Activated B cell treated with CpG ODN at 0.5 μM for 24 hours (primary cell): Measurements from ENCODE around the gene GLRA1. TPM values are rescaled to one million over a fixed set of nuclear protein-coding genes. Genes with fewer than 3 reads are reported as not detected.

Source experiments
- ATAC-seq: fragments of 200-7000 bp; cut with Tn5 transposase; one replicate; pipeline ENCODE4 v1.10.0; 2021; ENCODE audit warnings: low read depth, mild to moderate bottlenecking, moderate library complexity
- CTCF ChIA-PET: fragments of 350-600 bp; sonication (Branson Sonifier 250); formaldehyde crosslinking; loops from one replicate; lab custom pipeline; 2021; ENCODE audit warnings: antibody characterized with exemption; lab: Charles Lee
- POLR2A ChIA-PET: fragments of 350-600 bp; sonication (Branson Sonifier 250); formaldehyde crosslinking; loops from one replicate; lab custom pipeline; 2021; ENCODE audit warnings: antibody characterized with exemption; lab: Charles Lee
- DNase-seq: peaks from one replicate; pipeline ENCODE4 v3.0.0; 2022
- H3K27ac Mint-ChIP-seq: one replicate; pipeline ENCODE4 v1.8.0; 2020; ENCODE audit warnings: mixed read lengths
- H3K27me3 Mint-ChIP-seq: one replicate; pipeline ENCODE4 v1.8.0; 2021; ENCODE audit warnings: mixed read lengths
- H3K36me3 Mint-ChIP-seq: one replicate; pipeline ENCODE4 v1.8.0; 2021; ENCODE audit warnings: low read depth, mixed read lengths
- H3K4me1 Mint-ChIP-seq: one replicate; pipeline ENCODE4 v1.8.0; 2021; ENCODE audit warnings: mixed read lengths
- H3K4me3 Mint-ChIP-seq: one replicate; pipeline ENCODE4 v1.8.0; 2020; ENCODE audit warnings: mild to moderate bottlenecking, mixed read lengths
- H3K9me3 Mint-ChIP-seq: one replicate; pipeline ENCODE4 v1.8.0; 2020; ENCODE audit warnings: mixed read lengths
- intact Hi-C: fragments of 100-400 bp; cut with micrococcal nuclease; formaldehyde crosslinking; loops from one replicate; pipeline ENCODE4 v1.15.1; 2024
- total RNA-seq: library from RNA; stranded (reverse); gene quantifications from 2 replicates; pipeline ENCODE4 v1.2.3, GENCODE V29; 2022
- TF ChIP-seq, protein P1 (sequence below): fragments of 200-600 bp; IDR thresholded peaks from one replicate; pipeline ENCODE4 v1.8.0; 2022; ENCODE audit warnings: antibody characterized with exemption, mild to moderate bottlenecking

Gene GLRA1
- total RNA-seq, result not detected in 2 replicates

- intact Hi-C loops, result no loop called here
- CTCF ChIA-PET, result no interaction called here
- DNase-seq, result no peak
Measured at GRCh38 chr5:151924564-151925301, at the start of gene GLRA1. Gene GLRA1 (minus strand): TSS chr5:151924851. CDS start chr5:151924549, 302 bp downstream.

GRCh38 chr5:151970885-151971284, 46.2 kb upstream of the GLRA1 start:
- Mint-ChIP-seq H3K36me3 (no peaks in the 10 kb centered on the region), H3K27me3 (no peaks in the 10 kb centered on the region), H3K4me3 (no peak overlapping the region), H3K27ac (no peak overlapping the region), H3K9me3 (no peaks in the 10 kb centered on the region), H3K4me1 (no peaks in the 10 kb centered on the region)
- no peak for DNase-seq
- intact Hi-C loops, result no loop called here
- ChIA-PET POLR2A (no interaction called here), CTCF (no interaction called here)
- ATAC-seq, result no peak
- TF ChIP-seq, protein P1, sequence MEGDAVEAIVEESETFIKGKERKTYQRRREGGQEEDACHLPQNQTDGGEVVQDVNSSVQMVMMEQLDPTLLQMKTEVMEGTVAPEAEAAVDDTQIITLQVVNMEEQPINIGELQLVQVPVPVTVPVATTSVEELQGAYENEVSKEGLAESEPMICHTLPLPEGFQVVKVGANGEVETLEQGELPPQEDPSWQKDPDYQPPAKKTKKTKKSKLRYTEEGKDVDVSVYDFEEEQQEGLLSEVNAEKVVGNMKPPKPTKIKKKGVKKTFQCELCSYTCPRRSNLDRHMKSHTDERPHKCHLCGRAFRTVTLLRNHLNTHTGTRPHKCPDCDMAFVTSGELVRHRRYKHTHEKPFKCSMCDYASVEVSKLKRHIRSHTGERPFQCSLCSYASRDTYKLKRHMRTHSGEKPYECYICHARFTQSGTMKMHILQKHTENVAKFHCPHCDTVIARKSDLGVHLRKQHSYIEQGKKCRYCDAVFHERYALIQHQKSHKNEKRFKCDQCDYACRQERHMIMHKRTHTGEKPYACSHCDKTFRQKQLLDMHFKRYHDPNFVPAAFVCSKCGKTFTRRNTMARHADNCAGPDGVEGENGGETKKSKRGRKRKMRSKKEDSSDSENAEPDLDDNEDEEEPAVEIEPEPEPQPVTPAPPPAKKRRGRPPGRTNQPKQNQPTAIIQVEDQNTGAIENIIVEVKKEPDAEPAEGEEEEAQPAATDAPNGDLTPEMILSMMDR, result no peak

More at GRCh38 chr5:151924564-151925301, at the start of gene GLRA1:
- H3K27me3 Mint-ChIP-seq, result peaks cover 37% of the 10 kb centered on the region
- POLR2A ChIA-PET, result no interaction called here
- H3K36me3 Mint-ChIP-seq, result no peaks in the 10 kb centered on the region
- TF ChIP-seq, protein P1, result no peak
- H3K9me3 Mint-ChIP-seq, result peaks cover 9% of the 10 kb centered on the region
- no peak within 1 kb of the TSS for H3K27ac Mint-ChIP-seq
- no peak within 1 kb of the TSS for H3K4me3 Mint-ChIP-seq
- no peak for ATAC-seq
- no peaks in the 10 kb centered on the region for H3K4me1 Mint-ChIP-seq

DNA sequence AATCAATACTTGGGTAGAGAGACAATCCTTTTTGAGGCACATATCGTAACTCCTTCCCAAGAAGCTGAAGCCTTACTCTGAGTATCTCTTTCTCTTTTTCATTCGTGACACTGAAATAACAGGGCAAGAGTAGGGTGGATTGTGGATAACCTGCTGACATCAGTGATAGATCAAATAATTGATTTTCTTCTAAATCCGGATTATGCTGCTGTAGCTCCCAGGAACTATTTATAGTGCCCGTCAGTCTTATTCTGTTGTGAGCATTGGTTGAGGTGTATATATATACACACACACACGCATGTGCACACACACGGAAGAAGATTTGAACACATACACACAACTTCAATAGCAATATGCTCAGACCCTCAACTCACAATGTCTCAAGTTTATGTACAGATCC, 43.2 kb upstream of the GLRA1 start:
- H3K4me3 Mint-ChIP-seq, result no peak overlapping the region
- H3K36me3 Mint-ChIP-seq, result no peaks in the 10 kb centered on the region
- CTCF ChIA-PET, result no interaction called here
- H3K27me3 Mint-ChIP-seq, result no peaks in the 10 kb centered on the region
- DNase-seq (no peak), ATAC-seq (no peak)
- POLR2A ChIA-PET, result no interaction called here
- H3K27ac Mint-ChIP-seq, result no peak overlapping the region
- peaks cover 3% of the 10 kb centered on the region for H3K9me3 Mint-ChIP-seq
- H3K4me1 Mint-ChIP-seq, result no peaks in the 10 kb centered on the region
- intact Hi-C loops, result no loop called here
- TF ChIP-seq, protein P1, result no peak

- ATAC-seq, result no peak
- Mint-ChIP-seq H3K4me1 (no peaks in the 10 kb centered on the region), H3K27ac (no peak overlapping the region), H3K4me3 (no peak overlapping the region), H3K9me3 (peaks cover 3% of the 10 kb centered on the region), H3K27me3 (no peaks in the 10 kb centered on the region), H3K36me3 (no peaks in the 10 kb centered on the region)
- TF ChIP-seq, protein P1, result no peak
- CTCF ChIA-PET, result no interaction called here
- DNase-seq, result no peak
- intact Hi-C loops, result no loop called here
- POLR2A ChIA-PET, result no interaction called here
Measured at GRCh38 chr5:151966046-151966445, 41.4 kb upstream of the GLRA1 start.

DNA sequence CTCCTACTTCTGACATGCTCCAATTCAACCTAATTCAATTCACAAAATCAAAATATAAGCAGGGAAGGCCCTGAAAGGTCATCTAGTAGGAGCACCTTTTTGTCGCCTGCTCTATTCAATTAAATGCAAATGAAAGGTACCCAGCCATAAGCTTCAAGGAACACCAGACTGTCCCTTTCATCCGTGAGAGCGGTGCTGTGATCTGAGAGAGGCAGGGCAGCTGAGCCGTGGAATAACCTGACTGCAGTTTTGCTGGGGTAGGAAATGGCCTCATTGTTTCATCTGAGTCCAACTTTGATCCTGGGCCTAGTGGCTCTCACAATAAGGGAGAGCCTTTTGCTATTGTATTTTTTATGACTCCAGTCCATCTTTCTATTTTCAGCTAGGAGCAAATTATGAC, 39.8 kb upstream of the GLRA1 start:
- ChIA-PET CTCF (no interaction called here), POLR2A (no interaction called here)
- ATAC-seq (no peak), DNase-seq (no peak)
- intact Hi-C loops, result no loop called here
- no peaks in the 10 kb centered on the region for H3K36me3 Mint-ChIP-seq
- H3K27ac Mint-ChIP-seq, result no peak overlapping the region
- TF ChIP-seq, protein P1, result no peak
- no peaks in the 10 kb centered on the region for H3K4me1 Mint-ChIP-seq
- H3K9me3 Mint-ChIP-seq, result peaks cover 3% of the 10 kb centered on the region
- H3K4me3 Mint-ChIP-seq, result no peak overlapping the region
- no peaks in the 10 kb centered on the region for H3K27me3 Mint-ChIP-seq
